ENCODE data around the gene FILIP1. TPM values are rescaled to one million over a fixed set of nuclear protein-coding genes. Genes with fewer than 3 reads are reported as not detected.

Gene FILIP1
- total and polyA plus RNA-seq, 2 of the 8 experiments (the other 6 are each of a cell fraction or from before 2014, with no cell fraction given) = 2.4 to 5.7 TPM

DNA sequence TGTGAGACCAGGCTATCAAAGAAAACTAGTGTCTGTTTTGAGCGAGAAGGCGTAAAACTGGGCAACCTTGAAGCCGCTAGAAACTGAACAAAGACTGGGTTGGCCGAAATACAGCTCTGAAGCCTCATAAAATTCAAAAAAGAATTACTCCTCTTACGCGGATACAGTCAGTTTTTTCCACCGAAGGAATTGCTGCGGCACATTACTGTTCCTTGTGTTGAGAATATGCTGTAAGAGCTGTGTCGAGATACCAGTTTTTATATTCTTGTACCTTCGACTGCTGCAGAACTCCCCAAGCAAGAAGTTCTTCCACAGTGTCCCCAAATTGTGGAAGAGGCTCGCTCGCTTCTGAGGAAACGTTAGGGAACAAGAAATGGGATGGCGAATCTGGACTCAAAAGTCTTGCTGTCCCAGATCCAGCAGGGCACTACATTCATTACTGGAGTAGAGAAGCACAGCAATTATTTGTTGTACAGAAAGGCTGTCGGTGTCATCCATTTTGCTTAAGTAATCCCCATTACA is 249.5 kb downstream of the FILIP1 start:
- 32% methylated on average over 15 of the region's 15 CpGs; no CpG with 5 or more reads in 1 of the 2 experiments for WGBS, 2 experiments (ENCODE audit: extremely low coverage in 1 of 2, insufficient coverage in 1 of 2, insufficient read length in 1 of 2, insufficient replicate concordance in 2 of 2, low coverage in 1 of 2, low lambda C conversion rate in 2 of 2, missing lambda C conversion rate in 1 of 2)
- H3K4me1 ChIP-seq (replicated peaks in 1 of 4; ENCODE audit: control insufficient read depth in 3 of 4, insufficient read depth in 4 of 4, low read length in 3 of 4) = peaks cover 0 to under 1% (median 0%) of the 10 kb centered on the region in 4 experiments; a peak in 2 of 7 replicates
- peak overlapping the region; percentile 79 to 99 (median 96) for H3K4me3 ChIP-seq (ENCODE audit: extremely low read depth in 1 of 4, insufficient read depth in 2 of 4, low read depth in 3 of 4, low read length in 4 of 4)
- H4K8ac ChIP-seq (ENCODE audit: extremely low read depth, insufficient read depth, low read length) = no peak overlapping the region
- no peak overlapping the region for H2BK20ac ChIP-seq (ENCODE audit: low read length)
- ChIA-PET CTCF (ENCODE audit: partially characterized antibody) (no interaction called here), POLR2A (ENCODE audit: partially characterized antibody) (interaction anchor here (0.8 to 3.6 kb wide), 15 partner anchors 9 to 359 kb away, joined by 3 to 35 read pairs (median 5); partner anchors contain the start of genes SENP6 and TMEM30A)
- H3K79me1 ChIP-seq (ENCODE audit: low read depth, low read length) = no peaks in the 10 kb centered on the region
- H2BK12ac ChIP-seq (ENCODE audit: low read depth, low read length) = no peak overlapping the region
- H4K20me1 ChIP-seq (replicated peaks in 1 of 2; ENCODE audit: control insufficient read depth in 1 of 2, insufficient read depth in 2 of 2, low read length in 2 of 2) = peaks cover 0 to 1% of the 10 kb centered on the region in 2 experiments
- no peak overlapping the region for H2AK5ac ChIP-seq (ENCODE audit: low read depth, low read length)
- no peak overlapping the region for H4K91ac ChIP-seq (replicated peaks; ENCODE audit: insufficient read length, low read length)
- no peak overlapping the region for H3K23ac ChIP-seq (ENCODE audit: insufficient read length)
- peak overlapping the region; percentile 60 for H4K5ac ChIP-seq (ENCODE audit: insufficient read length, low read depth, low read length)
- no peak overlapping the region for H2BK120ac ChIP-seq (replicated peaks; ENCODE audit: low read depth, low read length)
- no peak overlapping the region for H3K18ac ChIP-seq (ENCODE audit: extremely low read depth, low read length)
- no peaks in the 10 kb centered on the region for H3K27me3 ChIP-seq (replicated peaks in 1 of 4; ENCODE audit: control insufficient read depth in 3 of 4, extremely low read depth in 1 of 4, insufficient read depth in 3 of 4, low read length in 3 of 4)
- peak overlapping the region; percentile 46 for H2BK5ac ChIP-seq (ENCODE audit: low read depth, low read length)
- peaks cover 2% of the 10 kb centered on the region; the same call in 1 of the 2 replicates for H3K23me2 ChIP-seq (ENCODE audit: low read depth, low read length)
- H3K9me3 ChIP-seq (ENCODE audit: insufficient read depth in 2 of 2, low read depth in 1 of 2, low read length in 1 of 2) = no peaks in the 10 kb centered on the region
- H3K9ac ChIP-seq (replicated peaks in 1 of 4; ENCODE audit: extremely low read depth in 1 of 4, low read depth in 3 of 4, low read length in 3 of 4) = peak overlapping the region; percentile 73 to 90 (median 80)
- H3K56ac ChIP-seq (replicated peaks; ENCODE audit: insufficient read length, low read depth, low read length) = no peak overlapping the region
- no peak overlapping the region for H3K4ac ChIP-seq (replicated peaks; ENCODE audit: insufficient read length, low read depth, low read length)
- no peak for FAIRE-seq
- no peak overlapping the region for H2BK15ac ChIP-seq (ENCODE audit: low read length)
- H2AFZ ChIP-seq (ENCODE audit: low read length) = peak overlapping the region; percentile 92
- no peak for DNase-seq (ENCODE audit: low read depth in 1 of 2, low spot score in 2 of 2)
- H3K14ac ChIP-seq (ENCODE audit: insufficient read length) = no peak overlapping the region
- H3K4me2 ChIP-seq (ENCODE audit: insufficient read depth in 1 of 2, low read depth in 2 of 2, low read length in 2 of 2) = peak overlapping the region; percentile 78 to 80
- H3K79me2 ChIP-seq (ENCODE audit: control insufficient read depth in 1 of 2, insufficient read depth in 2 of 2, low read length in 2 of 2) = peaks cover 0 to 36% of the 10 kb centered on the region in 2 experiments; a peak in 2 of 4 replicates
- H3K36me3 ChIP-seq (ENCODE audit: control insufficient read depth in 2 of 4, insufficient read depth in 4 of 4, low read length in 3 of 4) = peaks cover 2 to 22% (median 11%) of the 10 kb centered on the region in 4 experiments; a peak in 6 of 8 replicates
- peak overlapping the region; percentile 52 for H3K27ac ChIP-seq (ENCODE audit: low read depth, low read length)
- TF ChIP-seq SP4 (IDR thresholded peaks at IDR 0.05; ENCODE audit: low read length) (no peak), SP1 (IDR thresholded peaks at IDR 0.05; ENCODE audit: low read depth, low read length) (no peak), SUZ12 (IDR thresholded peaks at IDR 0.05; ENCODE audit: low read length) (no peak), CBX5 (IDR thresholded peaks at IDR 0.05; ENCODE audit: low read depth, low read length) (no peak), GABPA (IDR thresholded peaks at IDR 0.05; ENCODE audit: borderline replicate concordance, insufficient read depth, low read length) (no peak), SIRT6 (IDR thresholded peaks at IDR 0.05; ENCODE audit: low read length) (no peak), TEAD4 (IDR thresholded peaks at IDR 0.05; ENCODE audit: low read depth, low read length) (no peak), SP2 (IDR thresholded peaks at IDR 0.05; ENCODE audit: low read length) (no peak; the same call in 1 of the 2 replicates), PHF8 (conservative IDR thresholded peaks at IDR 0.05; ENCODE audit: low read depth, low read length) (no peak; the same call in 1 of the 2 replicates), RBBP5 (IDR thresholded peaks at IDR 0.05; ENCODE audit: borderline replicate concordance, low read depth, low read length) (no peak), EP300 (IDR thresholded peaks at IDR 0.05; ENCODE audit: borderline replicate concordance in 1 of 2, low read depth in 2 of 2, low read length in 2 of 2) (no peak), EGR1 (IDR thresholded peaks at IDR 0.05; ENCODE audit: borderline replicate concordance, low read depth, low read length) (no peak), JUN (IDR thresholded peaks at IDR 0.05; ENCODE audit: low read depth, low read length) (no peak)
- TF ChIP-seq, protein P1, sequence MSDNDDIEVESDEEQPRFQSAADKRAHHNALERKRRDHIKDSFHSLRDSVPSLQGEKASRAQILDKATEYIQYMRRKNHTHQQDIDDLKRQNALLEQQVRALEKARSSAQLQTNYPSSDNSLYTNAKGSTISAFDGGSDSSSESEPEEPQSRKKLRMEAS (IDR thresholded peaks at IDR 0.05) = no peak

Data from H1 (cell line).